ENCODE results near the gene PTPRT.

DNA sequence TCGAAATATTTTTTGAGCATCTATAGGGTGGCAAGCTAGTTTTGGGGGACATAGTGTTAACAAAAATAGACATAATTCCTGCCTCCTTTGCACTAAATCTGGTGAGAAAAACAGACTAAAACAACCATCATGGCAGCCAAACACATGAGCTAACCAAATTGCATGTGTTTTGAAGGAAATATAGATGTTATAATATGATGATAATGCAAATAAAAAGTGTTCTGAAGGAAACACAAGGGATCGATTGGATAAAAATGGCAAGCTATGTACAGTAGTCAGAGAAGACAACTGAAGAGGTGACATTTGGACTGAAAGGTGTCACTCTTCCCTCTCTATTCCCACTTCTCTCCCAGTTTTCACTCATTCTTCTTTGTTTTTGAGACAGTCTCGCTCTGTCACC is 706.9 kb downstream of the PTPRT start:
- TF ChIP-seq, protein P1, sequence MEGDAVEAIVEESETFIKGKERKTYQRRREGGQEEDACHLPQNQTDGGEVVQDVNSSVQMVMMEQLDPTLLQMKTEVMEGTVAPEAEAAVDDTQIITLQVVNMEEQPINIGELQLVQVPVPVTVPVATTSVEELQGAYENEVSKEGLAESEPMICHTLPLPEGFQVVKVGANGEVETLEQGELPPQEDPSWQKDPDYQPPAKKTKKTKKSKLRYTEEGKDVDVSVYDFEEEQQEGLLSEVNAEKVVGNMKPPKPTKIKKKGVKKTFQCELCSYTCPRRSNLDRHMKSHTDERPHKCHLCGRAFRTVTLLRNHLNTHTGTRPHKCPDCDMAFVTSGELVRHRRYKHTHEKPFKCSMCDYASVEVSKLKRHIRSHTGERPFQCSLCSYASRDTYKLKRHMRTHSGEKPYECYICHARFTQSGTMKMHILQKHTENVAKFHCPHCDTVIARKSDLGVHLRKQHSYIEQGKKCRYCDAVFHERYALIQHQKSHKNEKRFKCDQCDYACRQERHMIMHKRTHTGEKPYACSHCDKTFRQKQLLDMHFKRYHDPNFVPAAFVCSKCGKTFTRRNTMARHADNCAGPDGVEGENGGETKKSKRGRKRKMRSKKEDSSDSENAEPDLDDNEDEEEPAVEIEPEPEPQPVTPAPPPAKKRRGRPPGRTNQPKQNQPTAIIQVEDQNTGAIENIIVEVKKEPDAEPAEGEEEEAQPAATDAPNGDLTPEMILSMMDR (IDR thresholded peaks at IDR 0.05), result no peak
- TF ChIP-seq ZFX (IDR thresholded peaks at IDR 0.05; ENCODE audit: borderline replicate concordance), result no peak

Data from 22Rv1 (cell line).